Stimulated activated CD4-positive, alpha-beta T cell treated with anti-CD3 and anti-CD28 coated beads, Interleukin-4, amount 100 ng/mL, for 48 hours (primary cell): Measurements from ENCODE around the gene ABHD18.
A peak's percentile ranks its signal among the peaks of the same experiment; 100 is the strongest.
"Not testable (repeated sequence)": the region's sequence is repeated elsewhere in the genome, so short reads cannot be mapped to it uniquely, and the experiment has no call there.

Source experiments
- DNase-seq, 2 donors: peaks; one replicate each; pipeline ENCODE4 v3.0.0-alpha.2; 2020; ENCODE audit warnings: low read depth in 2 of 2

The ABHD18 gene

GRCh38 chr4:127965062-127965802, at the start of gene ABHD18, which contains the start of gene MFSD8:
Gene ABHD18, plus strand, starts transcription at chr4:127965406. Its CDS starts 17,550 bp downstream, at chr4:127982956.
Gene MFSD8, minus strand, starts transcription at chr4:127965173. Its CDS starts 40 bp downstream, at chr4:127965133.
- peak; percentile 96 to 100 for DNase-seq

DNA sequence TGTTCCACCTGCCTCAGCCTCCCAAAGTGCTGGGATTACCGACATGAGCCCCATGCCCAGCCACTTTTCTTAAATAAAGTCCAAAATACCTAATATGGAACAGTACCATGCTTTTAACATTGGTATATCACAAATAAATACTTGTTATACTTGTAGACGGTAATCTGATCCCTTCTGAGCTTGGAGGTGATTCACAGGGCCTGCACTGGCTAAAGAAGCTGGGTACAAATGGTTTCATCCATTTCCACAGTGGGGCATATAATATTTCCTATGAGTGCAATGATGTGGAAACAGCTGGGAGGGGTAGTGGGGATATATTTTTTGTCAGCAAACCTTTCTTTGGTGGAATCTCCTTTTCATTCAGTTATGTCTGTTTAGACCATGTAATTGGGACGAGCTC, 48.7 kb upstream of the ABHD18 start:
- no peak for DNase-seq

DNA sequence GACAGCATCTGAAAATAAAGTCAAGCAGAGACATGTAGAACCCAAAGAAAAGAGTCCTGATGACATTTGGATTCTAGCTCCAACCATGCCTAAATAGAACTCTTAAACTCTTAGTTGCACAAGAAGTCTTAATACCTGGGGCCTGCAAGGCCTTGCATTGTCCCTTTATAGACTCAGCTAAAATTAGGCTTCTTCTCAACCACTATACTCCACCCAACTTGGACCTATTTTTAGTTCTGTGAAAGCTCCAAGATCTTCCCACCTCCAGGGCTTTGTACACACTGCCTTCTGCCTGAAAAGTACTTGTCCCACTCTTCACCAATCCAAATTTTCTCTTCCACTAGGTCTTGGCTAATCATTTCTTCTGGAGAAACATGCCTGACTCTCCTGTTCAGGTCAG, 48.1 kb upstream of the ABHD18 start:
- DNase-seq, result no peak

GRCh38 chr4:127920521-127920920, 44.7 kb upstream of the ABHD18 start:
- DNase-seq, result no peak

DNA sequence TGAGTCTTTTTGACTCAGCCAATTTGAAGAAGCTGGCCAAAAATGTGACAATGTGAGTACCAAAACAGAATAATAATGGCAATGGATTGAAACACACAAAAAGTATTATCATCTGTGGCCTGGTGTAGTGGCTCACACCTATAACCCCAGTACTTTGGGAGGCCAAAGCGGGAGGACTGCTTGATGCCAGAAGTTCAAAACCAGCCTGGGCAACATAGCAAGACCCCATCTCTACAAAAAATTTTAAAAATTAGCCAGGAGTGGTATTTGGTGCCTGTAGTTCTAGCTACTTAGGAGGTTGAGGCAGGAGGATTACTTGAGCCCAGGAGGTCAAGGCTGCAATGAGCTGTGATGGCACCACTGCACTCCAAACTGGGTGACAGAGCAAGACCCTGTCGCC, 43.0 kb upstream of the ABHD18 start:
- DNase-seq, result no peak

- not testable (repeated sequence) for DNase-seq
These were observed 39.5 kb upstream of the ABHD18 start for GRCh38 chr4:127925720-127926119.

GRCh38 chr4:127930175-127930574, 35.0 kb upstream of the ABHD18 start:
- no peak for DNase-seq

- not testable (repeated sequence) for DNase-seq
These were observed 33.4 kb upstream of the ABHD18 start for GRCh38 chr4:127931836-127932235.

GRCh38 chr4:127936974-127937373, 28.2 kb upstream of the ABHD18 start:
- DNase-seq, result no peak

DNA sequence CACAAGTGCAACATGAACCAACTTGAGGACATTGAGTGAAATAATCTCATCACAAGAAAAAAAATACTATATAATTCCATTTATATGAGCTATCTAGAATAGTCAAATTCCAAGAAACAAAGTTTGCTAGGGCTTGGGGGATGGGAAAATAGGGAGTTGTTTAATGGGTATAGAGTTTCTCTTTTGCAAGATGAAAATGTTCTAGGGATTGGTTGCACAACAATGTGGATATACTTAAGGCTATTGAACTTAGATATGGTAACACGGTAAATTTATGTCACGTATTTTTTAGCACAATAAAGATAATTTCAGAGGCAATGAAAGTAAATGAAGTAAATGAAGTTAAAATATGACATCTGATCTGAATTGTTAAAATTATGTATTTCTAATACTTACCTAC, 8.1 kb upstream of the ABHD18 start:
- no peak for DNase-seq

DNA sequence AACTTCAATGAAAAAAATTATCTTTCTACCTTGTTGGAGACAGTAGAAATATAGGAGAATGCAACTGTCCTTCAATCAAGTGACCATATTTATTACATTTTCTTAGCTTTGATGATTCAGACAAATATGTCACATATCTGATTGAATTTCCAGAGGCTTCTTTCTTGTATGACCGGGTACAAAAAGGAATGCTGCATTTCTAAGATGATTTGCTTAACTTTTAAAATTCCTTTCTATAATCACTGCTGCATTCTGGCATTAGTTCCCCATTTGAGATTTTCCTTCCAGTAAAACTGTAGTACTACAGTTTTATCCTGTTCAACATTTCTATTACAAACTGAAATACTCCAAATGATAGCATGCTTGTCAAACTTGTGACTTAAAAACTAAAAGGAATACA, 5.4 kb upstream of the ABHD18 start:
- DNase-seq, result no peak

GRCh38 chr4:127963633-127964398, 1.4 kb upstream of the ABHD18 start:
- DNase-seq, result not testable (repeated sequence)

DNA sequence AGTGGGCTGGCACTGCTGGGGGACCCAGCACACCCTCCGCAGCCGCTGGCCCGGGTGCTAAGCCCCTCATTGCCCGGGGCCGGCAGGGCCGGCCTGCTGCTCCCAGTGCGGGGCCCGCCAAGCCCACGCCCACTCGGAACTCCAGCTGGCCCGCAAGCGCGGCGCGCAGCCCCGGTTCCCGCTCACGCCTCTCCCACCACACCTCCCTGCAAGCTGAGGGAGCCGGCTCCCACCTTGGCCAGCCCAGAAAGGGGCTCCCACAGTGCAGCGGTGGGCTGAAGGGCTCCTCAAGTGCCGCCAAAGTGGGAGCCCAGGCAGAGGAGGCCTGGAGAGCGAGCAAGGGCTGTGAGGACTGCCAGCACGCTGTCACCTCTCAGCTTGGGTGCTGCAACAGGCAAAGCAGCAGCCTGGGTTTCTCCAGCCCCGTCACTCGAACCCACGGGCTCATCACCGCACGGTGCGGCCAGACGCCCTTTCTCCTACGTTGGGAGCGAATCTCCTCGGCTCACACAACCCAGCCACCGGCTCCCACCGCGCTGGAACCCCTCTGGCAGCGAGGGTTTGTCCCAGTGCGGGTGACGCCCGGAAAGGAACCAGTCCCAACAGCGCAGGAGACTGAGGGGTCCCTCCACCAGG, 662 bp upstream of the ABHD18 start:
- not testable (repeated sequence) for DNase-seq

- peak; percentile 58 to 62 for DNase-seq
These were observed 583 bp downstream of the ABHD18 start for GRCh38 chr4:127965803-127966175.

DNA sequence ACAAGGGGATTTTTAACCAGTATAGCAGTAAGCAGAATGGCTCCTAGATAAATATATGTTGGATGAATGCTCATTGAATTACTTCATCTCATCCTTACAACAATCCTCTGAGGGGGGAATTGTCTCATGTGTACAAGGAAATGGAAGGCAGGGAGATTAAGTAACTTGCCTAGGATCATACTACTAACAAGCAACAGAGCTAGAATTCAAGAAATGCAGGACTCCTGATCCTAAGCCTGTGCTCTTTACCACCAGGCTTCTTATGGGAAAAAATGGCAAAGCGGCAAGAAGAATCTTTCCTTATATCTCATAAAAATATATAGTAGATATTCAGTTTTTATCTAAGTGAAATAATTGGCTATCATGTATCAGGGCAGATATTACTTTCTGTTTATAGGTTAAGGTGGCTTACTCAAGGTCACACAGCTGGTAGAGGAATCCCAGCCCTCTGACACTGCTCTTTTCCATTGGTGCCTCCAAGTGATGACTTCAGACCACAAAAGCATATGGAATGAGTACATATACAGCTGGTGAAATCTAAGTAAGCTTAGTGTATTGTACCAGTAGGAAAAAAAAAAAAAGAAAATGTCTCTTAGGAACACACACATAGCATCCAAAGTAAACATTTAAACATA, 2.1 kb downstream of the ABHD18 start:
- no peak for DNase-seq

DNA sequence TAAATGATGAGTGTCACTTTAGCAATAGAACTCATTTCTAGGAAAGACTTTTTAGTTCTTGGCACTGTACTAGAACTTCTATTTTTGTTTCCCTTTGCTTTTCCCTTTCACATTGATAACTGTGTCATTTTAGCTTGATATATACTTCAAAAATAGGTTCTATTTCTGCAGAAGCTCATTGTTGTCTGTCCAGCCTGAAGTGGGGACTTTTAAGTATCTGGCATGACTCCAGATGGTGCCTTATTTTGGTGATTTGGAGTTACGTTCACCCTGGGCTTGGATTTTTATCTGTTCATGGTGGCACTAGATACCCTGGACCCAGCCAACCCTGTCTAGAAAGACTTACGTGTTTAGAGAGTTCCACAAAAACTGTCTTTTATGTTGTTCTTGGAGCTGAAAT, 3.4 kb downstream of the ABHD18 start:
- DNase-seq, result no peak

DNA sequence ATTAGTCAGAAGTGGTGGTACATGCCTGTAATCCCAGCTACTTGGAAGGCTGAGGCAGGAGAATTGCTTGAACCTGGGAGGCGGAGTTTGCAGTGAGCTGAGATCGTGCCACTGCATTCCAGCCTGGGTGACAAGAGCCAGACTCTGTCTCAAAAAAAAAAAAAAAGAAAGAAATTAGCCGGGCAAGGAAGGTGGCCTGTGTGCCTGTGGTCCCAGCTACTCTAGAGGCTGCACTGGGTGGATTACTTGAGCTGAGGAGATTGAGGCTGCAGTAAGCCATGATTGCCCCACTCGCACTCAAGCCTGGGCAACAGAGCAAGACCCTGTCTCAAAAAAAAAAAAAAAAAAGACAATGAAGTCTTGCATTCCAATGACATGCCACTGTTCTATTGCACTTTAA, 5.7 kb downstream of the ABHD18 start:
- not testable (repeated sequence) for DNase-seq

DNA sequence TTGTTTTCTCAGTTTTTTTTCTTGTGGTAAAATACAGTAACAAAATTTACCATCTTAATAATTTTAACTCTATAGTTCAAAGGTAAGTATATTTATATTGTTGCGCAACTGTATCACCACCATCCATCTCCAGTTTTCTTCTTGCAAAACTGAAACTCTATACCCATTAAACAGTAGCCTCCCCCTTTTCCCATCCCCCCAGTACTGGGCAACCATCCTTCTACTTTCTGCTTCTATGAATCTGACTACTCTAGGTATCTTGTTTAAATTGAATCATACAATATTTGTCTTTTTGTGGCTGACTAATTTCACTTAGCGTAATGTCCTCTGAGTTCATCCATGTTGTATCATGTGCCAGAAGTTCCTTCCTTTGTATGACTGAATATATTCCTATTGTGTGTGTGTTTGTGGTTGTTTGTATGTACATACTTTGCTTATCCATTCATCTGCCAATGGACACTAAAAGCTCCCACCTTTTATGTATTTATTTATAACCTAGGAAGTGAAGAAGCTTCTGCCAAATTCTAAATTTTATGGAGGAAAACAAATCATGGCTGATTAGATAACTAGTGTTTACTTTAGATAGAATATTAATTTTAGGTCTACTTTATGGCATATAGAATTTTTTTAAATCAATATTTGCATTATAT, 10.0 kb downstream of the ABHD18 start:
- no peak for DNase-seq

GRCh38 chr4:127978930-127979329, 13.7 kb downstream of the ABHD18 start:
- no peak for DNase-seq

DNA sequence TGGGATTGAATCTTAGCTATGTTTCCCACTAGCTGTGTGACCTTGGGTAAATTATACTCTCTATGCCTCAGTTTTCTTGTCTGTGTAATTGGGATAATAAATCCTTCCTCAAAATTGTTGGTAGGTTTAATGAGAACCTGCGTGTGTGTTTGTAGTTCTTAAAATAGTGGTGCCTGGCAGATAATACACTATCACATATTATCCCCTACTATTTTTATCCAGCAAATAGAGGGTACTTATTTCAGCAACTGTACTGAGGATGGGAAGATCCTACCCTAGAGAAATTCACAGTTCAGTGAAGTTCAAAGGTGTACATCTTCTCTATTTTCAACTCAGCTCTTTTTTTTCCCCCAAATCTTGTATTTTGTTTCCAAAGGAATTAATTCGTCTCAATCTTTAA, 17.2 kb downstream of the ABHD18 start:
- no peak for DNase-seq

DNA sequence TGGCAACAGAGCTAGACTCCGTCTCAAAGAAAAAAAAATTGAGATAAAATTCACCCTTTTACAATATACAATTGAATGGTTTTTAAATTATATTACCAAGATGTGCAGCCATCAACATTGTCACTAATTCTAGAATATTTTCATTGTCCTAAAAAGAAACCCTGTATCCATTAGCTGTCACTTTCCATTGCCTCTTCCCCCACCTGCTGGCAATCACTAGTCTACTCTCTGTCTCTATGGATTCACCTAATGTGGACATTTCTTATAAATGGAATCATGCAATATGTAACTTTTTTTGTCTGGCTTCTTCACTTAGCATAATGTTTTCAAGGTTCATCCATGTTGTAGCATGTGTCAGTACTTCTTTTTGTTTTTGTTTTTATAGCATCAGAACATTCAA, 20.8 kb downstream of the ABHD18 start:
- DNase-seq, result no peak

GRCh38 chr4:127988638-127989037, 23.4 kb downstream of the ABHD18 start:
- no peak for DNase-seq
